GM20000 (cell line): ENCODE results near the gene PROM1.

ENCODE experiments used
- DNase-seq: peaks from one replicate; pipeline ENCODE4 v3.0.0; 2012; ENCODE audit warnings: low spot score
- TF ChIP-seq, protein P1 (sequence below): IDR thresholded peaks from 2 replicates; pipeline ENCODE4 v1.5.1; 2012; ENCODE audit warnings: mild to moderate bottlenecking, control low read depth; ENCODE audit errors: extremely low read depth, missing control alignments

The PROM1 gene

GRCh38 chr4:16027626-16028025 is 56.2 kb downstream of the PROM1 start:
- TF ChIP-seq, protein P1, sequence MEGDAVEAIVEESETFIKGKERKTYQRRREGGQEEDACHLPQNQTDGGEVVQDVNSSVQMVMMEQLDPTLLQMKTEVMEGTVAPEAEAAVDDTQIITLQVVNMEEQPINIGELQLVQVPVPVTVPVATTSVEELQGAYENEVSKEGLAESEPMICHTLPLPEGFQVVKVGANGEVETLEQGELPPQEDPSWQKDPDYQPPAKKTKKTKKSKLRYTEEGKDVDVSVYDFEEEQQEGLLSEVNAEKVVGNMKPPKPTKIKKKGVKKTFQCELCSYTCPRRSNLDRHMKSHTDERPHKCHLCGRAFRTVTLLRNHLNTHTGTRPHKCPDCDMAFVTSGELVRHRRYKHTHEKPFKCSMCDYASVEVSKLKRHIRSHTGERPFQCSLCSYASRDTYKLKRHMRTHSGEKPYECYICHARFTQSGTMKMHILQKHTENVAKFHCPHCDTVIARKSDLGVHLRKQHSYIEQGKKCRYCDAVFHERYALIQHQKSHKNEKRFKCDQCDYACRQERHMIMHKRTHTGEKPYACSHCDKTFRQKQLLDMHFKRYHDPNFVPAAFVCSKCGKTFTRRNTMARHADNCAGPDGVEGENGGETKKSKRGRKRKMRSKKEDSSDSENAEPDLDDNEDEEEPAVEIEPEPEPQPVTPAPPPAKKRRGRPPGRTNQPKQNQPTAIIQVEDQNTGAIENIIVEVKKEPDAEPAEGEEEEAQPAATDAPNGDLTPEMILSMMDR: no peak
- no peak for DNase-seq

GRCh38 chr4:16027114-16027513 is 56.7 kb downstream of the PROM1 start:
- TF ChIP-seq, protein P1: no peak
- no peak for DNase-seq

- TF ChIP-seq, protein P1: peak; percentile 54
- DNase-seq: peak; percentile 46
Observed at GRCh38 chr4:16026160-16026761, 57.6 kb downstream of the PROM1 start.

GRCh38 chr4:16025268-16025667 is 58.6 kb downstream of the PROM1 start:
- no peak for DNase-seq
- TF ChIP-seq, protein P1: no peak

DNA sequence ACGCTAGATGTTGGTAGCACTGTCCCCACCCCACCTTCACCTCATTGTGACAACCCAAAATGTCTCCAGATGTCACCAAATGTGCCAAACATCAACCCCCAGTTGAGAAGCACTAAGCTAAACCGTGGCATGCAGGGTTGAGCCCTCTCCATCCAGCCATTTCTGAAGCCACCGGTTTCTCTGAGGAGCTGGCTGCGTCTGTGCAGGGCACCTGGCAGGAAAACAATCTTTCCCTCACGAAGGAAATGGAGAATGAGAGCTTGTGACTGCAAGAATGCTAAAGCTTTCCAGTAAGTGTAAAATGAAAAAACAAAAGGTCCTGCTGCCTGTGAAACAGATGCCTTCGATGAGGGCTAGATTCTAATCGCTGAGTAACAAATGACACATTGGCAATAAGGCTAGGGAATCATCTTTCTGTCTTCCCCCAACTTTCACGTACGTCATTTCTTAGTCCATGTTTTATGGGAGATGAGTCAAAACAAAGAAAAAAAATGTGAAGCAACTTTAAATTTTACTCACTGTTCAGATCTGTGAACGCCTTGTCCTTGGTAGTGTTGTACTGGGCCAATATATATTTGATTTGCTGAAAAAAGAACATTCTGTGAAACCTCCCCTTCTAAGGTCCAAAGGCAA is 59.9 kb downstream of the PROM1 start:
- no peak for DNase-seq
- TF ChIP-seq, protein P1: no peak

DNA sequence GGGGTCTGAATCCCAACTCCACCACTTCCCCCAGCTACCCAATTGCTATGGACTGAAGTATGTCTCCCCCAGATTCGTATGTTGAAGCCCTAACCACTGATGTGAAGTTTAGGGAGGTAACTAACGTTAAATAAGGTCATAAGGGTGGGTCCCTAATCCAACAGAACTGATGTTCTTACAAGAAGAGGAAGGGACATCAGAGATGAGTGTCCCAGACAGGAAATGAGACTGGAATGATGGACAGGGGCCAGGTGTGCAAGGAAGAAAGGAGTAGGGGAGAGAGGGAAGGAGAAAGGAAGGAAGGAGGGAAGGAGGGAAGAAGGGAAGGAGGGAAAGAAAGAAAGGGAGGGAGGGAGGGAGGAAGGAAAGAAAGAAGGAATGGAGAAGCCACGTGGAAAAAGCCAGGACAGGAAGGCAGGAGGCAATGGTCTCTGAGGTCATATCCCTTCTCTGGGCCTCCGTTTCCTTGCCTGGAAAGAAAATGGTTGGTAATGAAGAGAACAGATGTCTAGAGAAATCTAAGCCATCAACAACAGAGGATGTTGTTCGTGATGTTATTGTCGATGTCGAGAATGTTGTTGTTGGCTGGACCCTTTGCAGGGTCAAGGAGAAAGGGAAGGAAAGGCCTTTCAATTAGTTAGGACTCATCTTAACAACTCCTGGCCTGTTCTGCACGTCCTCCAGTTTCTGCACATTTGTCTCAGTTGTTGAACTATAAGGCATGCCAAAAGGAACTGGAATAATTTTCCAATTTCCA is 61.8 kb downstream of the PROM1 start:
- DNase-seq: no peak
- TF ChIP-seq, protein P1: no peak

DNA sequence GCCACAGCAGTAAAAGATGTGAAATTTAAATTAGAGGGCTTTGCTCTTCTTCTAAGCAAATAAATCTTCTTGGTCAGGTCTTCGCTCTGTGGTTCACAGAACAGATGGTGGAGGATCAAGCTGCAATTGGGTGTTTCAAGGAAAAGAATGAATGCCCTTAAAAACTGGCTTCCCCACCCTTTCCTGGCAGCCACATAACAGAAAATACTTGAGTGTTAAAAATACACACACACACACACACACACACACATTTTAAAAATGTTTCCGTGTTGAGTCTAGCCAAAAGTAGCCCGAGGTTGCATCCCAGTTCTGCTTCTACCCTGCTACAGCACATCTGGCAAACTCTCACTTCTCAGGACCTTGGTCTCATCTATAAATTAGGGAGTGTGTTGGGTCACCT is 64.2 kb downstream of the PROM1 start:
- no peak for DNase-seq
- TF ChIP-seq, protein P1: no peak
